Activated gamma-delta T cell treated with anti-CD3 and anti-CD28 coated beads, Interleukin-2, amount 50 U/mL, for 16 hours (primary cell): ENCODE measurements around the gene ASB2.

ENCODE experiments used
- DNase-seq: peaks from one replicate; pipeline ENCODE4 v3.0.0-alpha.2; 2020; ENCODE audit warnings: low read depth

The ASB2 gene

DNA sequence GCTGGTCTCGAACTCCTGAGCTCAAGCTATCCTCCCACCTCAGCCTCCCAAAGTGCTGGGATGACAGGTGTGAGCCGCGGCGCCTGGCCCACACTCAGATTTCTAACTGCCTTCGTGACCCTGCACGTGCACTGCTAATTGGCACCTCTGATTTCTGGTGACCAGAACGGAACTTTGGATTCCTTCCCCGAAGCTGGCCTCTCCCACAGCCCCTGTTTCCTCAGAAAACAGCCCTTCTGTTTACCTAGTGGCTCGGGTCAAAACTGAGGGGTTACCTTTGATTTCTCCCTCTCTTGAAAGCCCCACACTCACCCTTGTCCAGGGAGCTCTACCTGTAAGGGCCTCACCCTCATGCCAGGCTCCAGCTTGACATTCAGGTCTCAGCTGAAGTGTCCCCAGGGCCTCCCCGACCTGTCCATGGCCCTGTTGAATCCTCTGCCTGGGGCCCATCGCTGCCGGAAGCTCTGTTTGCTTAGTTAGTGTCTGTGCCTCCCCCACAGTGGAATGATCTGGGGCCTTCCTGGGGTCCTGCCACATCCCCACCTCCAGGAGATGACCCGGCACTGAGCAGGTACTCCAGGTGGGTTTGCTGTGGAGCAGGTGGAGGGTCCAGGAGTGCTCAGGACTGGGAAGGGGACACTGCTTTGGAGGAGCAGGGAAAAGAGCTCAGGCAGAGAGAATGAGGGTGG lies 73.6 kb downstream of the ASB2 start:
- no peak for DNase-seq

DNA sequence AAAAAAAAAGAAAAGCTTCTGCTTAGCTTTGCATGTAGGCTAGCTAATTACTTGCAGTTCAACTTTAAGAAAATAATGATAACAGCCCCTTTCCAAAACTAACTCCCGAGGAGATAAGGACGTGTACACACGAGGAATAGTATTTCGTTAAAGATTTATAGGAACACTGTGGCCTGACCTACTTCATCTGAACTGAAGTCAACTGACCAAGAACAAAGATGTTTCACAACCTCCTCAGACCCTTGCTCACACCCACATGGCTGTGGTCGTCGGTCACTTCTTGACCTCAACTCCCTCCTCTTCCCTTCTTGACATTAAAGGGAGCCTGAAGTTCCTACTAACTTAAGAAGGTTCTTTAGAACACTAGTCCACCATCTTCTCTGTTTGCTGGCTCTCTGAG lies 74.6 kb downstream of the ASB2 start:
- no peak for DNase-seq

DNA sequence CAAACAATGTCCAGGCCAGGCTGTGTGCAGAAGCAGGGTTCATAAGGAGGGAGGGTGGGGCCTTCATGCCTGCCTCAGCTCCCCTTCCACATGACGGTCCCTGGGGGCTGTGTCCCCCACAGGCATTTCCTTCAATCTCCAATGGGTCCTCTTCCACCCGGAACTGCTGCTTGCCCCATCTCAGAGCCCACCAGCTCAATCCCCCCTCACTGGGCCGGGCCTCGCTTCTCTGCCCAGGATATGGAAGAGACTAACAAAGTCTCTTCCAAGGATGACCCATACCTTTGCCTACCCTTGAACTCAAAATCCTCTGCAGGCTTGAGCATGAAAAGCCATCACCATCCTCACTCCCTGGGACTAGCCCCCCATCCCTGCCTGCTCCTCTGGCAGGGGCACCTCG lies 77.6 kb downstream of the ASB2 start:
- DNase-seq, result no peak

DNA sequence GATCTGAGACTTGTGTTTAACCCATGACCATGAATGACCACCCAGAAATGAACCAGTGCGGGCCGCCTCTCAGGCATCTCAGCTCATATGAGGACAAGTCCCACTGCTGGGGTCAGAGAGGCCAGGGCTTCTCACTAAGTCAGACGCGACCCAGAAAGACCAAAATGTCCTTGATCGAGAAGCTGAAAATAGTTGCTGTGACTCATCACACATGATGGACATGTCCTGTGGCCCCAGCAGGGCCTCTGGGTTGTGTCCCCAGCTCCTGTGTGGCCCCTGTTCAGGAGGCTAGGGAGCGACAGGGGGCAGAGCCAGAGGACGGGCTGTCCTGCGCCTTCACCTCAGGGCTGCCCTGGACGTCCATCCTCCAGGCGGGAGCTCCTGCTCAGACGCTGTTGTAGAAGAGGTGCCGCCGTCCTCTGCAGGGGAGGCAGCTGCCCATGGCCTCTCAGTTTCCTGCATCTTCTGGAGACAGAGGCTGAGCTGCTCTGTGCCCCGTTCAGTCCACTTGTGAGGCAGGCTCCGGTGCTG lies 78.2 kb downstream of the ASB2 start:
- DNase-seq, result no peak

DNA sequence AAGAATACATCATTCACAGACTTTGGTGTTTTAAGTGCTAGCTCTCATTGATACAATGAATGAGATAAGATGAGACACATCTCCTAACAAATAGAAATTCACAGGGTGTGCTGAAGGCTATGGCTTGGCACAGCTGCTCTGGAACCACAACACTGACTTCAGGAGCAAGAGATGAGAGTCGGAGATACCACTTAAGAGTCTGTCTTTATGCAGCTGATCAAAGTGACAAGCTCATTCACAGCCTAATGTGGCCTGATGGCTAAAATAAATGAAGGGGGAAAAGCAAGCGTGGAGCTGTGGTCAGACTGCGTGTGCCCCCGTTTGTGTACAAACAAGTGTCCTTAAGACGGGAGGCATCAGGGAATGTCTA lies 78.9 kb downstream of the ASB2 start:
- DNase-seq, result no peak

DNA sequence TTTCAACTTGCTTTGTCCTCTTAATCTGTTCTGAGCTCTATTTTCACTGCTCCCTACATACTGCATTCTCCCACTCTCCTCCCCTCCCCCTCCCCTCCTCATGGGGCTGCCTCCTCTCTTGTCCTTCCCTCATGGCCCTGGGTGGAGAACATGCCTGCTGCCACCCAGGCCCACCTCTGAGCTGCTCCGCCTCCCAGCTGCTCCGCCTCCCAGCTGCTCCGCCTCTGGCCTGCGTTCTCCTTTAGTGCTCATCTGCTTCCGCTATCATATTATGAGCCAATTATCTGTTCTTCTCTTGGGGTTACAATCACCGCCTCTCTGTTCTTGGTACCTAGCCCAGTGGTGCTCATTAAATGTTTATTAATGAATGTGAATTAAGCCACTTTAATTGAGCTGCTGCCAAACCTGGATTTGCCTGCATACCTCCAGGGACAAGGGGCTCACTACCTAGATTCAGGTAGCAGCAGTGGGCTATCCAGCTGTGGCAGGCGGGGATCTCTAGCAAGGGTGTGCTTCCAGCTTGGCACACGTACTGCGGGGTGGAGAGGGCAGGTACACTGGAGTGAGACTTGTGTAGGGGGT lies 81.3 kb downstream of the ASB2 start:
- DNase-seq, result no peak

DNA sequence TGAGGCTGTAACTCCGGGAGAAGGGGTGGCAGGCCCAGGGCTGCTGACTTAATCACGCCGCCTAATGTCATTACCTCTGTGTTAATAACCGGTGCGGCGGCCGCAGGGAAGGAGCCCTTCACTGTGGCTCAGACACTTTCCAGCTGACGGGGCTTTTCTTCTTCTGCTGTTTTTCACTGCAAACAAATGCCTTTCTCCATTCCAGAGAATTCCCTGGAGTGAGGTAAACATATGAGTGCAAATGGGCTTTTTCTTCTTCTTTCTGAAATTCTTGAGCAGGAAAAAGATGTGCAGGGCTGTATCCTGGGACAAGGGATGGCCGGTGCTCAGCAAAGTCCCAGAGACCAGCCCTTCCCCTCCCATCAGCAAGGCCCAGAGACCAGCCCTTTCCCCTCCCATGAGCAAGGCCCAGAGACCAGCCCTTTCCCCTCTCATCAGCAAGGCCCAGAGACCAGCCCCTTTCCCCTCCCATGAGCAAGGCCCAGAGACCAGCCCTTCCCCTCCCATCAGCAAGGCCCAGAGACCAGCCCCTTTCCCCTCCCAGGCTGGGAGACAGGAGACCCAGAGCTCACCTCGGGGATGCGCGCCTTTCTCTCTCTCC lies 82.6 kb downstream of the ASB2 start:
- DNase-seq, result no peak

DNA sequence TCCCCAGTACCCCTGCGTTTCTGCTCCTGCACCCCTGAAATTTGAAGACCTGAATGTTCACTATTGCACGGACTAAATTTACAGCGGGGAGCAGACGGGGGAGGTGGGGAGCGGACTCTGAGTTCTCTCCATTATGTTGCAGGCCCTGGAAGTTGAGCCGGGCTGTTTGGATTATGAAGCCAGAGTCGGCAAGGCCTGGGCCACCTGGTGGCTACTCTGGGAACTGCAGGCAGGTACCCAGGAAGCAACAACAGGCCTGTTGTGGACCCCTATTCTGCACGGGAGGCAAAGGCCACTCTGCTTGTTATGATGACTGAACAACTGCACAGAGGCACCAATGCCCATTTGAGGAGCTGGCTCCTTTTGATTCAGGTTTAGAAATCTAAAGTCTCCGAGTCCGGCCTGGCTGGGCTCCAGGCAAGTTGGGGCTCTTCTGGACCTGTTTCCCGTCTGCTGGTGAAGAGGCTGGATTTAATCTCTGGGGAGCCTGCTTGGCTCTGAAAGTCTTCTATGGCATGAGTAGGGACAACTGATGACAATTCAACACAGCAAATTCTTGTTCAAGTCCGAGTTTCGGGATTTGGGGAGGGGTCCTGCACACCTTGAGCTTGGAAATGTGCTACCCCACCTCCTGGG lies 83.3 kb downstream of the ASB2 start:
- peak; percentile 55 for DNase-seq

DNA sequence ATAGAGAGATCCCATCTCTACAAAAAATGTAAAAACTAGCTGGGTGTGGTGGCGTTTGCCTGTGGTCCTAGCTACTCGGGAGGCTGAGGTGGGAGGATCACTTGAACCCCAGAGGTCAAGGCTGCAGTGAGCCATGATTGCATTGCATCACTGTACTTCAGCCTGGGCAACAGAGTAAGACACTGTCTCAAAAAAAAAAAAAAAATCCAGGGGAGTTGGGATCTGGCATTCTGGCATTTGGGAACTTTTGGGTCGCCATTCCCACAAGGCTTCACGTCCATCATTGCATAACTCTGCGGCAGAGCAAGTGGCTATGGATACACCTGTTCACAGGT lies 83.9 kb downstream of the ASB2 start:
- no peak for DNase-seq

DNA sequence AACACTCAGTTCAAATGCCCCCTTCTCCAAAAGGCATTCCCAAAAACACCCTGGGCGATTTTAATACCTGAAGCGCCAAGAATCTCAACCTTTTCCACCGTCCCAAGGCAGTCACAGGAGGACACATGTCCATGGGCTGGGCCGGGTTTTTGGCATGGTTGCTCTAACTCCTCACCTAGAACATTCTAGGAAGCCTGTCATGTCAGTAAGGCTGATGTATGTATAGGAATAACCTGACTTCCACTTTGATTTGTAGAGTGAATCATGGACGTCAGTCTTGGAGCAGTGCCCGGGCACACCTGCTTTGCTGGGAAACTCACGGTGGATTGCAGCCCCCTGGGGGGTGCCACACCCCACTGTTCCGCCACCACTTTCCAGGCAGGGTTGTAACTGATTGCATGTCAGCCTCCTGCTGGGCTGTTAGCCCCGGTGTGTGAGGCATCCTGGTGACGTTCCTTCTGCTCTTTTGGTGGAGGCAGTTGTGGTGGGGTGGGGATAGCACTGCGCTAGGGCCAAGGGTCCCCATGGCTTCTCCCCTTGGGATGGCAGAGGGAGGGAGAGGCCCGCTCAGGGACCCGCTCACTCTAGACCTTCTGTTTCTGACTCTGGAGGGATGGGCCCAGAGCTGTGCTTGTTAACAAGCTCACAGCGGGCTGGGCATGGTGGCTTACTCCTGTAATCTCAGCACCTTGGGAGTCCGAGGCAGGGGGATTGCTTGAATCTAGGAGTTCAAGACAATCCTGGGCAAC lies 84.4 kb downstream of the ASB2 start:
- no peak for DNase-seq

DNA sequence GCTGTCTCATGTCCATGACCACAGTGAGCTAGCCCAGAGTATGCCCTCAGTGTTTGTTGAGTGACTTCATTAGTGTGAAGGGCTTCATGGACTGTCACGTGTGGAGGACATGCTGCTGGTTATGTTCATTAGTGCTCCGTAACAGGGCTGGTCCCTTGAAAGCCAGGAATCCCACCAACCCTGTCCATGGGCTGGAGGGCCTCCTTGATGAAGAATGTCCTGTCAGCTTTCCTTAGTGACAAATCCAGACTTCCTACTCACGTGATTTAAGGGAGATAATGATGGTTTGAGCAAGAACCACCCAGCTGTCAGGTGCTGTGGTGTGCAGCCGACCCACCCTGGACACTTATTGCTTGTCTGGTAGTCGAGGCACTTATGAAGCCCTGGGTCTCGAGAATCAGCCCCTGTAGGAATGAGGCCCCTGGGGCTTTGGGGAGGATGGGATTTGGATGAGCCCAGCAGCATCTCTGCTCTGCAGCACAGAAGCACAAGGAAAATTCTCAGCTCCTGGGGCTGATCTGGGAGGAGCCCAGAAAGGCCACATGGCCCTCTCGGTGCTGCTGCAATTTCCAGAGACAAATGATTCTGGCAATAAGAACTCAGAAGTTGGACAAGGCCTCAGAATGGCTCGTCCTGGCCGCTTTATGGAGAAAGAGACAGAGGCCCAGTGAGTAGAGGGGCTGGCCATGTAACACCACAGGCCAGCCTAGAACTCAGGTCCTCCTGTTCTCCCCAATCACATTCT lies 86.5 kb downstream of the ASB2 start:
- no peak for DNase-seq

DNA sequence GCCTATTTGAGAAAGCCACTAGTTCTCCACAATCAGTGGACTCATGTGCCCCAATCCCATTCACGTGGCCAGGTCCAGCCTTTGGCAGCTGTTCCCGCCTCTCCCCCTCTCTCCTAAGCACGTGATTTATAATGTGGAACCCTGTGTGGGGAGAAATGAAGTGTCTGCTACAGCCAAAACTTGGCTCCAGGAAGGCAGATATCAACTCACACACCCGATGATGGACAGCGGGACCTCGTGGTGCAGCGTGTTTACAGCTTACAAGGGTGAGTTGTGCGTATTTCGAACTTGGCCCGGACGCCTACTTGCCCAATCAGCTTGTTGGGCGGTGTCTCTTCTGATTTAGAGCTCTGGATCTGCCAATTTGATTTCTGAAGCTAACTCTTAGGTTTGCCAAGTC lies 87.4 kb downstream of the ASB2 start:
- DNase-seq, result no peak

DNA sequence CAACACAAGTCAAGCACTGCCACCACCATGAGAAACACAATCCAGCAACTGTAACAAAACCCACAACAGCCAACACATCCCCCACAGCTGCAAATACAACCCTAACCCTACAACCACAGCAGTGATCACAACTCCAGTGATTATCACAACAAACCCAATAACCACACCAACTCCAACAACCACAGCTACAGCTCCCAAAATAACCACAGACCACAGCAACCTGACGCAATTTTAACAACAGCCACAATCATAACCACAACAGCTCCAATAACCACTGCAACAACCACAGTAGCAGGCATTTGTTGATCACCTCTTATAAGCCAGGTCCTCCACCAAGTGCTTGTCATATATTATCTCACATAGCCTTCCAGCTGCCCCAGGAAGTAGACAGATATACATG lies 91.4 kb downstream of the ASB2 start:
- no peak for DNase-seq
